C4-2B (cell line): ENCODE results near the gene ANP32A.

Experiments
- H3K27ac ChIP-seq: fragments of 450-650 bp; 2 replicates; pipeline ENCODE4 v1.5.1; 2017
- ZFX ChIP-seq: fragments of 450-650 bp; IDR thresholded peaks from 2 replicates; pipeline ENCODE4 v1.6.1; 2017
- TF ChIP-seq, protein P1 (sequence below): fragments of 450-650 bp; conservative IDR thresholded peaks from 2 replicates; pipeline ENCODE4 v1.5.1; 2017; ENCODE audit warnings: mild to moderate bottlenecking

The ANP32A gene

DNA sequence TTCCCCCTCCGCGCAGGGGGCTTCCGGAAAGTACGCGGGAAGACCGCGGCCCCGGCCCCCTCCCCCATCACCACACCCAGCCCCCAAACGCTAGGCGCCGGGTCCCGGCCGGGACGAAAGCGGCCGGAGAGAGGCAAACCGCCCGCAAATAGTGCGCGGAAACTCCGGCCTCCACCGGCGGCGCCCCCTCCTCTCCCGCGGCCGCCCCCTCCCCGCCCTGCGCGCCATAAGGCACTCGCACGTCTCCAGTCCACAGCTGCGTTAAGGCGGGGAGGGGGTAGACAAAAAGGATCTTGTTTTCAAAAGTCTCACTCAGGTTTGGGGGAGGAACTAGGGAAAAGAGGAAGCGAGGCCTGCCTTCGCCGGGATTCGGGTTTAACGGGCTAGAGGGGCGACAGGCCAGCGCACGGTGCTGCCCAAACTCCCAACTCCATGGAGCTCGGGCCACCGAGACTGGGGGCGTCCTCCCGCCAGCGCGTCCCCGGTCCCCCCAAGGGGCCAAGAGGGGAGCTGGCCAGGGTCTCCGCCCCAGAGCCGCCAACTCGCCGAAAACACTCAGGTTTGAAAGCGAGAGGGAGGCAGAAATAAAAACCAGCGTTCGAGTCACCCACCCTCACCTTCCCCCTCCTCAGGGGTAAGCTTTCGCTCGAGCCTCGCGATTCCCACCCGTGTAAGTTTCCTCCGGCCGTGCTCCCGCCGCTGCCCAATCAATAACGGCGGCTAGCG lies 1.8 kb downstream of the ANP32A start:
- peak; percentile 62 for TF ChIP-seq ZFX
- TF ChIP-seq, protein P1, sequence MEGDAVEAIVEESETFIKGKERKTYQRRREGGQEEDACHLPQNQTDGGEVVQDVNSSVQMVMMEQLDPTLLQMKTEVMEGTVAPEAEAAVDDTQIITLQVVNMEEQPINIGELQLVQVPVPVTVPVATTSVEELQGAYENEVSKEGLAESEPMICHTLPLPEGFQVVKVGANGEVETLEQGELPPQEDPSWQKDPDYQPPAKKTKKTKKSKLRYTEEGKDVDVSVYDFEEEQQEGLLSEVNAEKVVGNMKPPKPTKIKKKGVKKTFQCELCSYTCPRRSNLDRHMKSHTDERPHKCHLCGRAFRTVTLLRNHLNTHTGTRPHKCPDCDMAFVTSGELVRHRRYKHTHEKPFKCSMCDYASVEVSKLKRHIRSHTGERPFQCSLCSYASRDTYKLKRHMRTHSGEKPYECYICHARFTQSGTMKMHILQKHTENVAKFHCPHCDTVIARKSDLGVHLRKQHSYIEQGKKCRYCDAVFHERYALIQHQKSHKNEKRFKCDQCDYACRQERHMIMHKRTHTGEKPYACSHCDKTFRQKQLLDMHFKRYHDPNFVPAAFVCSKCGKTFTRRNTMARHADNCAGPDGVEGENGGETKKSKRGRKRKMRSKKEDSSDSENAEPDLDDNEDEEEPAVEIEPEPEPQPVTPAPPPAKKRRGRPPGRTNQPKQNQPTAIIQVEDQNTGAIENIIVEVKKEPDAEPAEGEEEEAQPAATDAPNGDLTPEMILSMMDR: no peak
- H3K27ac ChIP-seq: peak overlapping the region; percentile 97

DNA sequence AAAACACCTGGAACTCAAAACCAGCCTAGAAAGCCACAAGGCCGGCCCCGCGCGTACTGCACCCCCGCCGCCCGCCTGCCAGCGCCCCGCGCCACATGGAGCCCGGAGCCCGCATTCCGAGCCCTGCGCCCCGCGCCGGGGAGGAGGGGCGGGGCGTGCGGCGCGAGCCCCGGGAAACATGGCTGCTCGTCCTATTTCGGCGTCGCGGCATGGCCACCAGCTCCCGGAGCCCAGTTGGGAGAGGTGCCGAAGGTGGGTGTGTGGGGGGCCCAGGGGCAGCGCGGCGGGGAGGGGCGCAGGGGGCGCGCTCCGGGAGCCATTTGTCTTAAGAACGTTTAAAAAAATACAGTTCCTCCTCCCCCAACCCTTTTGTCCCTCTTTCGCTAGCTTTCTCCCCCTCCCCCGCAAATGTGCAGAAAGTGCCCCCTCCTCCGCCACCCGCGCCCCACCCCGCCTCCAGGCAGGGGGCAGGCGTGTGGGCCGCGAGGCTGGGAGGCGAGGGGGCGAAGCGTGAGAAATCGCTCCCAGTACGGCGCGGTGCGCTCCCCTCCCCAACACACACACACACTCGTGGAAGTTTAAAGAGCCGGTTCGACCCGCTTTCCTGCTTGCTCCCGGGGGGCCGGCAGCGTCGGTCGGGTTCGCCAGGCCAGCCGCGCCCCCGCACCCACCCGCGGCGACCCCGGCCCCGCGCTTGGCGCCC lies 2.5 kb downstream of the ANP32A start:
- peak overlapping the region; percentile 97 for H3K27ac ChIP-seq
- TF ChIP-seq, protein P1: no peak
- no peak for TF ChIP-seq ZFX

DNA sequence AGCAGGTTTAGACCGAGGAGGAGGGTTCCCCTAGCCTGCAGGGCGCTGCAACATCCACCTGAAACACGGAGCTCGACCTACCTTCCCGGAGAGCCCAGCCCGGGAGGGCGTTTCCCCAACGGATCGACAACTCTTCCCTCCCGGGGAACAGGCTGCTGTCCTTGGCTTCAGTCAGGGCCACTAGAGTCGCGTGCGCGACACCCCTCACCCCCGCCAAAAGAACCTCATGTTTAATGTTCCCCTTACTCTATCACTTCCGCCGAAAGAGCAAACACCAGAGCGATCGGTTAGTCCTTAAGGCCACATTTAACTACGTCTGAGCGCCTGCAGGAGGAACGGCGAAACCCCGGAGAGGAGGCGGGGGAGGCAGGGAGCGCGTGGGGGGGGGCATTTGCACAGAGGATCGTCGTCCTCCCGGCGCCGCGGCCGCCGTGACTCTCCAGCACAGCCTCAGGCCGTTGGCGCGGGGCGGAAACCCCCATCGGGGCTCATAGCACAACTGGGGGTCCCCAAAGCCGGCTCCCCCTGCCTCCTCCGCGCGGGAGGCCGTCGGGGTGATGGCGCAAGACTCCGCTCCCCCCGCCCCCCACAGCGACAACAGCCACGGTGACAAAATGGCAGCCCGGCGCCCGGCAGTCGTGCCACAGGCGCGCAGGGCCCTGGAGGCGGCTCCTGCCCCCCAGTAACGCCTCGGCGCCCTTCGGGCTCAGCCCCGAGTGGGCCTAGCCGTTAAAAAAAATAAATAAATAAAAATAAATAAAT lies 3.2 kb downstream of the ANP32A start:
- H3K27ac ChIP-seq: peak overlapping the region; percentile 97
- TF ChIP-seq, protein P1: no peak
- no peak for TF ChIP-seq ZFX

DNA sequence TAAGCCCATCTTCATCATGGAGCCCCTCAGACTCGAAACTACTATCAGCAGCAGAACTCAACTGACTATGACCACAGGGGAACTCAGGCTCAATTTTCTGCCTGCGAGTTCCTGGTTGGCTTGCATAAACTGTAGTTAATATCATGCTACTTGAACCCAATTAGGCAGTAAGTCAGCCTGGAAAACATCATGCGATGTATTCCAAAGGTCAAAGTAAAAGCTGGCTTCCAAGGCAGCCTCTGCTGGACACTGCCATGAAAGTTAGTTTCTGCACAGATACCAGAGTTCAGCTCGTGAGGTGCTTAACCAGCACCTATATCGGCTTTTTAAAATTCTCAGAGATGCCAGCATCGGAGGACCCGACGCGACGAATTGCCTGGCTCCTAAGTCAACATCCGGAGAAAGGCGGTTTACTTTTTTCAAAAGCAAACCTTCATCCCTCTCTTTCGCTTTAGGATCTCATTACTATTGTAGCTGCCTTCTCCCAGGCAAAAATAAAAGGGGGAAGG lies 3.8 kb downstream of the ANP32A start:
- TF ChIP-seq, protein P1: no peak
- no peak for TF ChIP-seq ZFX
- peak overlapping the region; percentile 97 for H3K27ac ChIP-seq

DNA sequence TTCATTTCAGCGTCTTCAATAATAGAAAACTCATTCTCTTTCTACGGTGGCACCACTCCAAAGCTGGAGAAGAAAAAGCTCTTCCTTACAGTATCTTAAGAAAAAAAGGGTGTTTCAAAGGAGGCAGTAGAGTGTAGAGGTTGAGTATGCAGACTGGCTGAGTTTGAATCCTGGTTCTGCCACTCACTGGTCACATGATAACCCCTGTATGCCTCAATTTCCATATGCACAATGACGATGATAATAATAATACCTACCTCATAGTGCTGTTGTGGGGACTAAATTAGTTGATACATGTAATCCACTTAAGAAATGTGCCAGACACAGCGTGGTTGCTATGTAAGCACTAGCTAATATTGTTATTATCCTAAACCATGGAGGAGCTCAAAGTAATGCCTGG lies 4.5 kb downstream of the ANP32A start:
- H3K27ac ChIP-seq: no peak overlapping the region
- no peak for TF ChIP-seq ZFX

DNA sequence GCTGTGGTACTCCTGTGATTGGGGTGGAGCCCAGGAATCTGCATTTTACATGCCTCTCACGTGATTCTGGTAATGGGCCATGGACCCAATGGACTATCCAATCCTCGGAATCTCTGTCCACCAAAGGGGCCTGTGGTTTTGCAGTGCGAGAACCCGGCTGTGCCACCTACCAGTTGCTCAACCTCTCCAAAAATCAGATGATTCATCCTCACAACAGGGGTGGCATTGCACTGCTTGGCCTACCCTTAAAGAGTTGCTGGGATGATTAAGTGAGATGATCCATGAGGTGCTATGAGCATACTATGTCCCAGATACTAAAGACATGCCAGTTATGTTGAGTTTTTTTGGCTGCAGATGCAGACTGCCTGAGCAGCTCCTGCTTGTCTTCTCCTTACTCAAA lies 5.1 kb downstream of the ANP32A start:
- TF ChIP-seq, protein P1: no peak
- TF ChIP-seq ZFX: no peak
- no peak overlapping the region for H3K27ac ChIP-seq

DNA sequence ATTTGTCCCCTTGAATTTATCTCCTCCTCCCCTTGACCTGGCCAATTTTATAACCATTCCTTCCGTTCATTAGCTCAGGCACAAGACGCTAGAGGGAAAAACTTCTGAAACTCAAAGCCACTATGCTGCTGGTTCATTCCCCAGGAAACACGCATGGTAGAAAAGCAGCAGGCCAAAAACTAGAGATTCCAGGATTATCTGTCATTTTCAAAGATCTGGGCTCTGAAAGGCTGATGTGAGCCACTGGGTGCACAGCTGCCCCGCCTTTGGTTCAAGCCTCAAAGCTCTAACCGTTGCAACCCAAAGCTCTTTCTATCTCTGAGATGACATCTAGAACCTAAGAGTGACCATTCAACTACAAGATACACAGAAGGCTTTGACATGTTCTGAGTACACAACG lies 6.1 kb downstream of the ANP32A start:
- H3K27ac ChIP-seq: no peak overlapping the region
- no peak for TF ChIP-seq ZFX
- TF ChIP-seq, protein P1: no peak
